GM23248 (cell line): Measurements from ENCODE around the gene GPC3. TPM values are rescaled to one million over a fixed set of nuclear protein-coding genes. Genes with fewer than 3 reads are reported as not detected.
"Not testable (repeated sequence)": the region's sequence is repeated elsewhere in the genome, so short reads cannot be mapped to it uniquely, and the experiment has no call there.

Experiments
- DNase-seq: peaks from one replicate; pipeline ENCODE4 v3.0.0-alpha.2; 2015
- H2AFZ ChIP-seq: fragments of 200-600 bp; sonication (generic); 2 replicates; pipeline ENCODE4 v1.6.1; 2016; ENCODE audit warnings: antibody characterized with exemption
- H3F3A ChIP-seq: fragments of 200-600 bp; sonication (generic); 2 replicates; pipeline ENCODE4 v1.6.1; 2016; ENCODE audit warnings: mild to moderate bottlenecking, antibody characterized with exemption, mixed run types; ENCODE audit not compliant: insufficient read depth
- H3K27ac ChIP-seq: fragments of 200-600 bp; sonication (generic); 2 replicates; pipeline ENCODE4 v1.5.1; 2016; ENCODE audit warnings: mild to moderate bottlenecking
- H3K27me3 ChIP-seq: fragments of 200-600 bp; sonication (generic); replicated peaks from 2 replicates; pipeline ENCODE4 v1.6.1; 2016; ENCODE audit warnings: mild to moderate bottlenecking; ENCODE audit not compliant: insufficient read depth
- H3K36me3 ChIP-seq: fragments of 200-600 bp; sonication (generic); 2 replicates; pipeline ENCODE4 v1.6.1; 2016; ENCODE audit warnings: low read depth, mild to moderate bottlenecking
- H3K4me1 ChIP-seq: fragments of 200-600 bp; sonication (generic); 2 replicates; pipeline ENCODE4 v1.6.1; 2016; ENCODE audit warnings: mild to moderate bottlenecking; ENCODE audit not compliant: insufficient read depth
- H3K4me2 ChIP-seq: fragments of 200-600 bp; sonication (generic); one replicate; pipeline ENCODE4 v1.6.1; 2016; ENCODE audit warnings: mild to moderate bottlenecking; ENCODE audit not compliant: unreplicated experiment
- H3K4me3 ChIP-seq: fragments of 200-600 bp; sonication (generic); 2 replicates; pipeline ENCODE4 v1.5.1; 2016; ENCODE audit warnings: mild to moderate bottlenecking
- H3K79me2 ChIP-seq: fragments of 200-600 bp; sonication (generic); 2 replicates; pipeline ENCODE4 v1.6.1; 2016; ENCODE audit warnings: mild to moderate bottlenecking; ENCODE audit not compliant: insufficient read depth
- H3K9ac ChIP-seq: fragments of 200-600 bp; sonication (generic); 2 replicates; pipeline ENCODE4 v1.6.1; 2016; ENCODE audit warnings: mild to moderate bottlenecking
- H3K9me2 ChIP-seq: fragments of 200-600 bp; sonication (generic); 2 replicates; pipeline ENCODE4 v1.6.1; 2016; ENCODE audit warnings: mixed run types, mild to moderate bottlenecking, moderate library complexity; ENCODE audit not compliant: insufficient read depth
- H3K9me3 ChIP-seq: fragments of 200-600 bp; sonication (generic); one replicate; pipeline ENCODE4 v1.6.1; 2017; ENCODE audit warnings: low read depth
- H4K20me1 ChIP-seq: fragments of 200-600 bp; sonication (generic); 2 replicates; pipeline ENCODE4 v1.6.0; 2016; ENCODE audit not compliant: insufficient read depth
- EZH2 ChIP-seq: fragments of 200-600 bp; sonication (generic); IDR thresholded peaks from 2 replicates; pipeline ENCODE4 v1.6.1; 2018; ENCODE audit warnings: antibody characterized with exemption, mild to moderate bottlenecking; ENCODE audit not compliant: insufficient read depth, poor library complexity, severe bottlenecking
- EZH2phosphoT487 ChIP-seq: fragments of 200-600 bp; sonication (generic); IDR thresholded peaks from 2 replicates; pipeline ENCODE4 v1.6.1; 2018; ENCODE audit warnings: antibody characterized with exemption, moderate library complexity, mild to moderate bottlenecking, low read depth; ENCODE audit not compliant: insufficient read depth
- WGBS, 2 experiments: methylation state at CpG; one replicate each; pipeline ENCODE4 v1.1.6; 2015 to 2017; ENCODE audit warnings: low lambda C conversion rate in 2 of 2, low coverage in 1 of 2; ENCODE audit errors: missing lambda C conversion rate in 2 of 2; 5-methylcytosine and 5-hydroxymethylcytosine counted together
- in situ Hi-C: fragments of 300-500 bp; cut with MboI; formaldehyde crosslinking; loops from 2 replicates; pipeline ENCODE4 v1.15.0; 2020
- polyA plus RNA-seq: library from polyadenylated mRNA; unstranded; fragments of >200 nt; fragmentation: Nextera tagmentation; extraction: Ambion mirVana; gene quantifications from 2 replicates; pipeline ENCODE4 v1.2.1, GENCODE V29; 2016
- total RNA-seq: library from RNA; depleted of rRNA; stranded (reverse); fragments of >200 nt; shearing (Covaris generic); gene quantifications from 2 replicates; pipeline ENCODE4 v1.2.3, GENCODE V29; 2014

GPC3 gene
- total and polyA plus RNA-seq, 2 experiments from 2014 or later = not detected

DNA sequence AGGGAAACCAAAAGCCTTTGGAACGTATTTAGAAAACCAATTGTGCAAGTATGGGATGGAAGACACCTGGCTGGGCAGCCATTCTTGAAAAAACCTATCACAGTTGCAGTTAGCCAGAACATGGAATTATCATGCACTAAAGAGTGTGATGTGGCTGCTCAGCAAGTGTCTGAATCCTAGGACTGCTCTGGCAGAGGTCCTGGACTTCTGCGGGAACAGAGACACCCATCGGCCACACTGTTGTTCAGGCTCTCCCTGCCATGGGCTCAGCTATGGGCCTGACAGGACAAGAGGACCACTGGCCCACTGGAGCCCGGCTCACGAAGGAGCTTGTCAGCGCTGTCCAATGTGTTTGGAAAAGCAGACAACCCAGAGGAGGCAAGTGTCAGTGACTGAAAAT, 454.4 kb downstream of the GPC3 start:
- in situ Hi-C loops = no loop called here
- no peaks in the 10 kb centered on the region for H3K4me1 ChIP-seq
- H3F3A ChIP-seq = no peaks in the 10 kb centered on the region
- no peaks in the 10 kb centered on the region for H3K36me3 ChIP-seq
- no peak overlapping the region for H3K4me2 ChIP-seq
- H4K20me1 ChIP-seq = no peaks in the 10 kb centered on the region
- H3K9me3 ChIP-seq = no peaks in the 10 kb centered on the region
- H3K9me2 ChIP-seq = no peaks in the 10 kb centered on the region
- H2AFZ ChIP-seq = no peak overlapping the region
- no peaks in the 10 kb centered on the region for H3K27me3 ChIP-seq
- no peak overlapping the region for H3K4me3 ChIP-seq
- no peak overlapping the region for H3K27ac ChIP-seq
- no peak for DNase-seq
- TF ChIP-seq EZH2phosphoT487 = no peak
- no peak for TF ChIP-seq EZH2
- H3K79me2 ChIP-seq = no peaks in the 10 kb centered on the region
- no peak overlapping the region for H3K9ac ChIP-seq
- 32 to 53% methylated on average over 4 to 5 of the region's 6 CpGs for WGBS, 2 experiments

DNA sequence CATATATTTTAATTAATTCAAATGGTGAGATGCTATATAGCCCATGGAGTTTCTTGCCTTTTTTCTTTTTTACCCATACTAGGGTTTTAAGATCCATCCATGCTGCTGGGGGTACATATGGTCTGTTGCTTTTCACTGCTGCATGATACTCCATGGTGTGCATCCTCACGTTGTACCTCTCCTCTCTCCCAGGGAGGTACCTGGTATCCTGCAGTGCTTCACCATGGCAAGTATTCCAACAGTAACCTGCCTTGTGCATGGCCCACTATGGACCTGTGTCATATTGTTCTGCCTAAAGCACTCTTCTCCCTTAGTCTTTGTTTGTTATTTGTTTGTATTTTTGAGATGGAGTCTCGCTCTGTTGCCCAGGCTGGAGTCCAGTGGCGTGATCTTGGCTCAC, 455.8 kb downstream of the GPC3 start:
- Histone ChIP-seq H3K27ac (no peak overlapping the region), H3K4me3 (no peak overlapping the region), H3K27me3 (no peaks in the 10 kb centered on the region), H3K4me2 (no peak overlapping the region), H4K20me1 (no peaks in the 10 kb centered on the region), H3K9ac (no peak overlapping the region), H3F3A (no peaks in the 10 kb centered on the region), H3K36me3 (no peaks in the 10 kb centered on the region), H2AFZ (no peak overlapping the region), H3K79me2 (no peaks in the 10 kb centered on the region), H3K4me1 (no peaks in the 10 kb centered on the region), H3K9me2 (no peaks in the 10 kb centered on the region), H3K9me3 (no peaks in the 10 kb centered on the region)
- no peak for DNase-seq
- TF ChIP-seq EZH2phosphoT487 (no peak), EZH2 (no peak)
- 77 to 78% methylated on average over 3 of the region's 3 CpGs for WGBS, 2 experiments
- in situ Hi-C loops = no loop called here

GRCh38 chrX:133527825-133528224, 457.6 kb downstream of the GPC3 start:
- no peaks in the 10 kb centered on the region for H3F3A ChIP-seq
- no peaks in the 10 kb centered on the region for H4K20me1 ChIP-seq
- H3K9me2 ChIP-seq = no peaks in the 10 kb centered on the region
- H3K79me2 ChIP-seq = no peaks in the 10 kb centered on the region
- 86 to 95% methylated on average over 4 of the region's 4 CpGs for WGBS, 2 experiments
- H3K4me1 ChIP-seq = no peaks in the 10 kb centered on the region
- TF ChIP-seq EZH2phosphoT487 (no peak), EZH2 (no peak)
- no peak overlapping the region for H3K9ac ChIP-seq
- no peak overlapping the region for H2AFZ ChIP-seq
- H3K4me3 ChIP-seq = no peak overlapping the region
- in situ Hi-C loops = no loop called here
- H3K9me3 ChIP-seq = no peaks in the 10 kb centered on the region
- no peak for DNase-seq
- no peaks in the 10 kb centered on the region for H3K36me3 ChIP-seq
- no peaks in the 10 kb centered on the region for H3K27me3 ChIP-seq
- H3K27ac ChIP-seq = no peak overlapping the region
- H3K4me2 ChIP-seq = no peak overlapping the region

DNA sequence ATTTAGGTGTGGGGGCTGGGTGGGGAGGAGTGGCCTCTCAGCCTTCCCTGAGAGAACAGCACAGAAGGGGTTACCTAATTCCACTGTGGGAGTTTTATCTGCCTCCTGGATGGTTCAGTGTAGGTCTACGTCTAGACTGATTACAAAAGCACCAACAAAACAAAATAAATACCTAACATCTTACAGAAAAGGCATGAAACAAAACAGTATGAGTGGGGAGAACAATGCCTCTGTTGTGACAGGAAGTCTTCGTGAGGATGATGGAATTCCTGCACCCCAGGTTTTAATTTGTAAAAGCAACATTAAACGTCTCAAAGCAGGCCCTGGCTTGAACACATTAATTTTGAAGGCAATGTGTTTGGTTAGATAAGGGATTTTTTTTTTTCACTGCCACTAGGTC, 458.0 kb downstream of the GPC3 start:
- Histone ChIP-seq H3K79me2 (no peaks in the 10 kb centered on the region), H3F3A (no peaks in the 10 kb centered on the region), H3K4me1 (no peaks in the 10 kb centered on the region), H3K9me3 (no peaks in the 10 kb centered on the region), H3K27ac (no peak overlapping the region), H3K4me3 (no peak overlapping the region), H2AFZ (no peak overlapping the region), H3K27me3 (no peaks in the 10 kb centered on the region), H3K9me2 (no peaks in the 10 kb centered on the region), H3K9ac (no peak overlapping the region), H4K20me1 (no peaks in the 10 kb centered on the region), H3K36me3 (no peaks in the 10 kb centered on the region), H3K4me2 (no peak overlapping the region)
- TF ChIP-seq EZH2phosphoT487 = no peak
- no peak for TF ChIP-seq EZH2
- in situ Hi-C loops = no loop called here
- whole genome bisulfite sequencing, 2 experiments = 41 to 60% methylated on average over 2 to 3 of the region's 3 CpGs
- DNase-seq = no peak

DNA sequence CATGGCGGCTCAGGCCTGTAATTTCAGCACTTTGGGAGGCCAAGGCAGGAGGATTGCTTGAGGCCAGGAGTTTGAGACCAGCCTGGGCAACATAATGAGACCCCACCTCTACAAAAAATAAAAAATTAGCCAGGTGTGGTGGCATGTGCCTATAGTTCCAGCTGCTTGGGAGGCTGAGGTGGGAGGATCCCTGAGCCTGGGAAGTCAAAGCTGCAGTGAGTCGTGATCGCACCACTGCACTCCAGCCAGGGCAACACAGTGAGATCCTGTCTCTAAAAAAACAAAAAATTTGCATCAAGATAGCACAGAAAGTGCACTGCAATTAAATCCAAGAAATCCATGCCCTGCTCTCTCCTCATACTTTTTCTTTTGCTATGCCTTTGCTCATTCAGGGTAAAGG, 458.6 kb downstream of the GPC3 start:
- H3K27me3 ChIP-seq, H3K9me2 ChIP-seq, in situ Hi-C loops, H3K9ac ChIP-seq, H3F3A ChIP-seq, H4K20me1 ChIP-seq, H3K4me3 ChIP-seq, H3K79me2 ChIP-seq, H3K36me3 ChIP-seq, H3K27ac ChIP-seq, H3K4me1 ChIP-seq, H2AFZ ChIP-seq, H3K4me2 ChIP-seq, DNase-seq, H3K9me3 ChIP-seq: not testable (repeated sequence)
- WGBS, 2 experiments = 90 to 93% methylated on average over 3 of the region's 3 CpGs
